ENCODE results near the gene MYCBP2. TPM values are rescaled to one million over a fixed set of nuclear protein-coding genes. Genes with fewer than 3 reads are reported as not detected.
A peak's percentile ranks its signal among the peaks of the same experiment; 100 is the strongest.

Gene MYCBP2
- total and polyA plus RNA-seq, 4 donors, result 12.1 to 86.4 (median 30.0) TPM

GRCh38 chr13:77143431-77143830 lies 183.5 kb downstream of the MYCBP2 start:
- 94% methylated on average over 1 of the region's 1 CpG for WGBS
- Histone ChIP-seq H3K4me1 (ENCODE audit: control insufficient read depth in 4 of 4, insufficient read depth in 4 of 4, low read length in 3 of 4) (no peaks in the 10 kb centered on the region), H3K4me3 (ENCODE audit: low read depth in 1 of 3, low read length in 3 of 3) (no peak overlapping the region), H3K27ac (ENCODE audit: low read depth in 1 of 2, low read length in 2 of 2) (no peak overlapping the region), H3K9ac (ENCODE audit: low read depth in 1 of 2, low read length in 2 of 2) (no peak overlapping the region), H3K27me3 (ENCODE audit: control insufficient read depth in 4 of 4, insufficient read depth in 4 of 4, low read length in 3 of 4) (no peaks in the 10 kb centered on the region), H3K9me3 (ENCODE audit: control insufficient read depth in 4 of 4, low read length in 3 of 4) (no peaks in the 10 kb centered on the region), H3K36me3 (ENCODE audit: control insufficient read depth in 4 of 4, insufficient read depth in 3 of 4, low read depth in 1 of 4, low read length in 3 of 4) (peaks cover 3 to 32% (median 27%) of the 10 kb centered on the region in 4 donors)
- TF ChIP-seq HNF4A (conservative IDR thresholded peaks at IDR 0.05) (peak; percentile 27 to 35), JUND (IDR thresholded peaks at IDR 0.05) (peak; percentile 64 to 70), YY1 (IDR thresholded peaks at IDR 0.05) (no peak), SP1 (IDR thresholded peaks at IDR 0.05) (peak; percentile 8), ATF3 (IDR thresholded peaks at IDR 0.05) (peak; percentile 73), FOXA2 (IDR thresholded peaks at IDR 0.05) (peak; percentile 10)
- no peak for DNase-seq (ENCODE audit: low spot score)

- H3K36me3 ChIP-seq (ENCODE audit: control insufficient read depth in 4 of 4, insufficient read depth in 3 of 4, low read depth in 1 of 4, low read length in 3 of 4), result peaks cover 3 to 30% (median 26%) of the 10 kb centered on the region in 4 donors
- no peaks in the 10 kb centered on the region for H3K9me3 ChIP-seq (ENCODE audit: control insufficient read depth in 4 of 4, low read length in 3 of 4)
Observed at GRCh38 chr13:77139306-77139705, 187.6 kb downstream of the MYCBP2 start.

More at GRCh38 chr13:77139306-77139705, 187.6 kb downstream of the MYCBP2 start:
- no peaks in the 10 kb centered on the region for H3K4me1 ChIP-seq (ENCODE audit: control insufficient read depth in 4 of 4, insufficient read depth in 4 of 4, low read length in 3 of 4)
- DNase-seq (ENCODE audit: low spot score), result no peak
- TF ChIP-seq RXRA (IDR thresholded peaks at IDR 0.05) (no peak), REST (IDR thresholded peaks at IDR 0.05) (no peak), ATF3 (IDR thresholded peaks at IDR 0.05) (no peak), NR2F2 (IDR thresholded peaks at IDR 0.05) (no peak), JUND (IDR thresholded peaks at IDR 0.05) (no peak), RAD21 (IDR thresholded peaks at IDR 0.05) (no peak), YY1 (IDR thresholded peaks at IDR 0.05) (no peak), MAX (IDR thresholded peaks at IDR 0.05) (no peak), EGR1 (IDR thresholded peaks at IDR 0.05; ENCODE audit: low read depth in 2 of 2) (no peak), HNF4G (IDR thresholded peaks at IDR 0.05) (no peak), TAF1 (conservative IDR thresholded peaks at IDR 0.05) (no peak), FOXA2 (IDR thresholded peaks at IDR 0.05) (no peak)
- no peak overlapping the region for H3K27ac ChIP-seq (ENCODE audit: low read depth in 1 of 2, low read length in 2 of 2)
- H3K27me3 ChIP-seq (ENCODE audit: control insufficient read depth in 4 of 4, insufficient read depth in 4 of 4, low read length in 3 of 4), result no peaks in the 10 kb centered on the region
- no peak overlapping the region for H3K9ac ChIP-seq (ENCODE audit: low read depth in 1 of 2, low read length in 2 of 2)
- H3K4me3 ChIP-seq (ENCODE audit: low read depth in 1 of 3, low read length in 3 of 3), result no peak overlapping the region

Data from liver (tissue), 9 donors.